Tibial nerve (tissue), 4 donors: ENCODE measurements around the gene DHX8. TPM values are rescaled to one million over a fixed set of nuclear protein-coding genes. Genes with fewer than 3 reads are reported as not detected.
"Not testable (repeated sequence)": the region's sequence is repeated elsewhere in the genome, so short reads cannot be mapped to it uniquely, and the experiment has no call there.

Source experiments
- DNase-seq, 2 donors: peaks; one replicate each; pipeline ENCODE4 v3.0.0-alpha.2; 2019; ENCODE audit warnings: low spot score in 2 of 2
- H3K27ac ChIP-seq, 4 donors: fragments of 200-600 bp; sonication (generic) in 3 of 4; one replicate each; pipeline ENCODE4 v1.5.1; 2017 to 2019; ENCODE audit warnings: mild to moderate bottlenecking in 1 of 4
- H3K27me3 ChIP-seq, 2 donors: fragments of 200-600 bp; sonication (generic) in 1 of 2; one replicate each; pipeline versions ENCODE4 v1.5.1 to v1.6.0; 2017 to 2019
- H3K36me3 ChIP-seq, 3 donors: fragments of 200-600 bp; sonication (generic); one replicate each; pipeline ENCODE4 v1.5.1; 2018 to 2019
- H3K4me1 ChIP-seq, 4 donors: fragments of 200-600 bp; sonication (generic) in 3 of 4; one replicate each; pipeline ENCODE4 v1.5.1; 2017 to 2019
- H3K4me3 ChIP-seq, 4 donors: fragments of 200-600 bp; sonication (generic) in 3 of 4; one replicate each; pipeline ENCODE4 v1.5.1; 2017 to 2019; ENCODE audit warnings: mild to moderate bottlenecking in 1 of 4, moderate library complexity in 1 of 4
- H3K9me3 ChIP-seq, 4 donors: fragments of 200-600 bp; sonication (generic) in 3 of 4; one replicate each; pipeline ENCODE4 v1.5.1; 2017 to 2019
- CTCF ChIP-seq, 5 experiments: fragments of 200-600 bp in 3 of 5; fragments of 450-650 bp in 2 of 5; sonication (generic) in 3 of 5; IDR thresholded peaks; one replicate each; pipeline ENCODE4 v1.5.1; 2016 to 2019; ENCODE audit warnings: antibody characterized with exemption in 5 of 5, mild to moderate bottlenecking in 3 of 5, moderate library complexity in 2 of 5
- EP300 ChIP-seq, 2 donors: sonication (generic); formaldehyde crosslinking; IDR thresholded peaks; one replicate each; pipeline ENCODE4 v1.6.1; 2017; ENCODE audit warnings: antibody characterized with exemption in 2 of 2, mild to moderate bottlenecking in 1 of 2
- POLR2A ChIP-seq, 2 donors: fragments of 450-650 bp; IDR thresholded peaks; one replicate each; pipeline ENCODE4 v1.6.1; 2017; ENCODE audit warnings: antibody characterized with exemption in 2 of 2, mild to moderate bottlenecking in 2 of 2, moderate library complexity in 2 of 2
- WGBS, 2 donors: methylation state at CpG; one replicate each; pipeline ENCODE4 v1.1.5; 2018; 5-methylcytosine and 5-hydroxymethylcytosine counted together
- total RNA-seq, 4 donors: library from RNA; depleted of rRNA; stranded (reverse); fragments of >200 nt; gene quantifications; one replicate each; pipeline ENCODE4 v1.1.0, GENCODE V29; 2016

DHX8 gene
- total RNA-seq, 4 donors from 2014 or later = 35.2 to 57.9 (median 40.7) TPM

GRCh38 chr17:43482103-43483012, 1.4 kb upstream of the DHX8 start:
- H3K36me3 ChIP-seq = no peaks in the 10 kb centered on the region
- H3K4me3 ChIP-seq = no peak overlapping the region
- H3K4me1 ChIP-seq = peaks cover 2 to 45% (median 10%) of the 10 kb centered on the region in 4 donors
- TF ChIP-seq EP300 (IDR thresholded peaks at IDR 0.05) (no peak), CTCF (IDR thresholded peaks at IDR 0.05) (no peak), POLR2A (IDR thresholded peaks at IDR 0.05) (no peak)
- peak overlapping the region in 3 of 4 donors; percentile 83 to 89 (median 87) for H3K27ac ChIP-seq
- DNase-seq = no peak
- WGBS, 2 donors = 72 to 74% methylated on average over 11 of the region's 11 CpGs
- H3K27me3 ChIP-seq = no peaks in the 10 kb centered on the region
- no peaks in the 10 kb centered on the region for H3K9me3 ChIP-seq

- Histone ChIP-seq H3K4me3 (no peak overlapping the region), H3K9me3 (no peaks in the 10 kb centered on the region), H3K27me3 (no peaks in the 10 kb centered on the region), H3K36me3 (peaks cover 8 to 62% (median 37%) of the 10 kb centered on the region in 3 donors), H3K4me1 (peaks cover 0 to 21% (median 0%) of the 10 kb centered on the region in 4 donors), H3K27ac (no peak overlapping the region)
- TF ChIP-seq EP300 (IDR thresholded peaks at IDR 0.05) (no peak), CTCF (IDR thresholded peaks at IDR 0.05) (no peak)
- WGBS, 2 donors = 85 to 86% methylated on average over 5 of the region's 5 CpGs
- DNase-seq = no peak
Measured at GRCh38 chr17:43490621-43491020, 6.8 kb downstream of the DHX8 start.

DNA sequence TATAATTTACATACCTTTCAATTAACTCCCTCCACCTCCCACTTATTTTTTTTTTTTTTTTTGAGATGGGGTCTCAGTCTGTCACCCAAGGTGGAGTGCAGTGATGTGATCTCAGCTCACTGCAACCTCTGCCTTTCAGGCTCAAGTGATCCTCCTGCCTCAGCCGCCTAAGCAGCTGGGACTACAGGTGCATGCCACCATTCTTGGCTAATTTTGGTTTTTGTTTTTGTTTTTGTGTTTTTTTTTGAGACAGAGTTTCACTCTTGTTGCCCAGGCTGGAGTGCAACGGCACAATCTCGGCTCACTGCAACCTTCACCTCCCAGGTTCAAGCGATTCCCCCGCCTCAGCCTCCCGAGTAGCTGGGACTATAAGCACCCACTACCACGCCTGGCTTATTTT, 25.7 kb downstream of the DHX8 start:
- DNase-seq, H3K9me3 ChIP-seq, H3K27me3 ChIP-seq, H3K4me3 ChIP-seq, H3K4me1 ChIP-seq, H3K27ac ChIP-seq: not testable (repeated sequence)
- 95 to 96% methylated on average over 7 of the region's 7 CpGs for WGBS, 2 donors
- H3K36me3 ChIP-seq = peaks cover 3 to 98% (median 28%) of the 10 kb centered on the region in 3 donors

DNA sequence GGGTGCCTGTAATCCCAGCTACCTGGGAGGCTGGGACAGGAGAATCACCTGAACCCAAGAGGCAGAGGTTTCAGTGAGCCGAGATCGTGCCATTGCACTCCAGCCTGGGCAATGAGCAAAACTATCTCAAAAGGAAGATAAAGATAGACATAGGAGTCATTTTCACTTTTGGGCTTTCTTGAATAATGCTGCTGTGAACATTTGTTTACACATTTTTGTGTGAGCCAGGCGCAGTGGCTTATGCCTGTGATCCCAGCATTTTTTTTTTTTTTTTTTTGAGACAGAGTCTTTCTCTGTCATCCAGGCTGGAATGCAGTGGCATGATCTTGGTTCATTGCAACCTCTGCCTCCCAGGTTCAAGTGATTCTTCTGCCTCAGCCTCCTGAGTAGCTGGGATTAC, 27.4 kb downstream of the DHX8 start:
- not testable (repeated sequence) for H3K4me1 ChIP-seq, H3K27ac ChIP-seq, DNase-seq, H3K4me3 ChIP-seq, H3K9me3 ChIP-seq, H3K27me3 ChIP-seq
- H3K36me3 ChIP-seq = peaks cover 3 to 95% (median 27%) of the 10 kb centered on the region in 3 donors
- 91 to 94% methylated on average over 3 of the region's 3 CpGs for WGBS, 2 donors

DNA sequence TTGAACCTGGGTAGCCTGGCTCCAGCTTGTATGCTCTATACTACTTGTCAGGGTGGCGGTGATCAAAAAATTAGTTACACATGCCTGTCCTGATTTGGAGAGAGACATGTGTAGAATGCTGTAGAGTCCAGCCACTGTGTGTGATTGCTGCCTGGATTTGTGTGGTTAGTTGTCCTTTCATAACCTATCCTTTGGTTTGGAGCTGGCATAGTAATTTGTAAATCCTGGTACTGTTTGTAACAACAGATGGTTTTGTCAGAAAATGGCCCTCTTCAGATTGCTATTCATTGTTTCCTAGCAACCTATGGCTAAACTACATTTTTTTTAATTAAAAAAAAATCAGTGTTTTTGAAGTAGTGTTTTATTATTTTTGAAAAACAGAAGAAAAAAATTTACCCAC, 31.9 kb downstream of the DHX8 start:
- Histone ChIP-seq H3K27me3 (no peaks in the 10 kb centered on the region), H3K36me3 (peaks cover 0 to 93% (median 23%) of the 10 kb centered on the region in 3 donors), H3K9me3 (no peaks in the 10 kb centered on the region), H3K4me3 (no peak overlapping the region), H3K27ac (no peak overlapping the region), H3K4me1 (peaks cover 0 to 7% (median 0%) of the 10 kb centered on the region in 4 donors)
- 91 to 95% methylated on average over 1 of the region's 1 CpG for WGBS, 2 donors
- TF ChIP-seq CTCF (IDR thresholded peaks at IDR 0.05) (no peak), POLR2A (IDR thresholded peaks at IDR 0.05) (no peak), EP300 (IDR thresholded peaks at IDR 0.05) (no peak)
- no peak for DNase-seq

GRCh38 chr17:43517161-43517560, 33.4 kb downstream of the DHX8 start:
- 70 to 78% methylated on average over 6 of the region's 6 CpGs for WGBS, 2 donors
- peaks cover 0 to 7% (median 0%) of the 10 kb centered on the region in 4 donors for H3K4me1 ChIP-seq
- H3K27me3 ChIP-seq = no peaks in the 10 kb centered on the region
- no peak overlapping the region for H3K27ac ChIP-seq
- DNase-seq = no peak
- H3K4me3 ChIP-seq = no peak overlapping the region
- H3K36me3 ChIP-seq = peaks cover 5 to 94% (median 34%) of the 10 kb centered on the region in 3 donors
- no peaks in the 10 kb centered on the region for H3K9me3 ChIP-seq
- no peak for TF ChIP-seq EP300 (IDR thresholded peaks at IDR 0.05)
- TF ChIP-seq CTCF (IDR thresholded peaks at IDR 0.05) = no peak
- TF ChIP-seq POLR2A (IDR thresholded peaks at IDR 0.05) = no peak
